ENCODE results near the gene ACOXL.

DNA sequence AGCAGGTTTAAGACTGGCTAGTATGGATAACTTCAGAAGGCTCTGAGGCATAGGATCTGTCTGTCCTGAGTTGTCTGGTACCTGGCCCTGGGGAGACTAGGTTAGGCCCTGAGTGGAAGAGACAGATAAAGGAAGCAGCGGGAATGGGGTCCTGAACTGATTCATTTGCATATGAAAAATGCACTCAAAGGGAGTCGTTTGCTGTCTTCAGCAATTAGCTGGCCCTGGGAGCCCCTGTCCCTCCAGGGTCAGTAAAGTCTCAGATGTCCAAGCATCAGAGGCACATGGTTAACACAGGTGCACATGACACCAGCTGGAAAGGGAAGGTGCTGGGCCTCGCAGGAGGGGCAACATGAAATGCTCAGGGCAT is 172.4 kb downstream of the ACOXL start:
- TF ChIP-seq EZH2 (IDR thresholded peaks at IDR 0.05; ENCODE audit: insufficient read depth, poor library complexity, severe bottlenecking) = no peak
- no peak for TF ChIP-seq EZH2phosphoT487 (IDR thresholded peaks at IDR 0.05; ENCODE audit: insufficient read depth, low read depth)
